A673 (cell line): ENCODE results near the gene WFDC12. TPM values are rescaled to one million over a fixed set of nuclear protein-coding genes. Genes with fewer than 3 reads are reported as not detected.

Experiments
- BruUV-seq: library from RNA; stranded (reverse); fragments of 400-500 nt; replicated peaks from 2 replicates; lab custom pipeline; 2021; lab: Mats Ljungman, UMichigan
- CTCF ChIA-PET: fragments of 300-600 bp; sonication (Branson Sonifier 250); formaldehyde crosslinking; loops from one replicate; lab custom pipeline; 2022; ENCODE audit warnings: antibody characterized with exemption; lab: Charles Lee
- POLR2A ChIA-PET: fragments of 300-600 bp; sonication (Branson Sonifier 250); formaldehyde crosslinking; loops from one replicate; lab custom pipeline; 2022; ENCODE audit warnings: antibody characterized with exemption; ENCODE audit not compliant: low non-redundant PET; lab: Charles Lee
- DNase-seq: peaks from one replicate; pipeline ENCODE4 v3.0.0-alpha.2; 2015; ENCODE audit warnings: low spot score
- H3K27ac ChIP-seq: fragments of 200-600 bp; sonication (generic); 2 replicates; pipeline ENCODE4 v1.5.1; 2016; ENCODE audit warnings: mixed run types, low read depth, mild to moderate bottlenecking, mixed read lengths, antibody characterized with exemption, low read length; ENCODE audit not compliant: poor library complexity, severe bottlenecking
- H3K27me3 ChIP-seq: fragments of 200-600 bp; sonication (generic); replicated peaks from 2 replicates; pipeline ENCODE4 v1.6.1; 2017; ENCODE audit warnings: mixed run types, low read depth, mild to moderate bottlenecking, mixed read lengths, antibody characterized with exemption, low read length; ENCODE audit not compliant: insufficient read depth, poor library complexity
- H3K36me3 ChIP-seq: fragments of 200-600 bp; sonication (generic); 2 replicates; pipeline ENCODE4 v1.6.1; 2016; ENCODE audit warnings: mixed run types, mild to moderate bottlenecking, mixed read lengths, antibody characterized with exemption, low read length; ENCODE audit not compliant: insufficient read depth, poor library complexity, severe bottlenecking
- H3K4me1 ChIP-seq: fragments of 200-600 bp; sonication (generic); 2 replicates; pipeline ENCODE4 v1.6.1; 2017; ENCODE audit warnings: mixed run types, mild to moderate bottlenecking, mixed read lengths, antibody characterized with exemption, low read length; ENCODE audit not compliant: insufficient read depth, poor library complexity, severe bottlenecking
- H3K4me3 ChIP-seq: fragments of 200-600 bp; sonication (generic); 2 replicates; pipeline ENCODE4 v1.5.1; 2016; ENCODE audit warnings: low read depth, mixed run types, mild to moderate bottlenecking, mixed read lengths, low read length; ENCODE audit not compliant: poor library complexity, severe bottlenecking
- H3K9me3 ChIP-seq: fragments of 200-600 bp; sonication (generic); 2 replicates; pipeline ENCODE4 v1.6.1; 2016; ENCODE audit warnings: mixed run types, low read depth, mild to moderate bottlenecking, mixed read lengths, antibody characterized with exemption, low read length; ENCODE audit not compliant: poor library complexity, severe bottlenecking
- EZH2 ChIP-seq: fragments of 200-600 bp; sonication (generic); IDR thresholded peaks from 2 replicates; pipeline ENCODE4 v1.6.1; 2017; ENCODE audit warnings: borderline replicate concordance, low read depth, mild to moderate bottlenecking, mixed read lengths, antibody characterized with exemption, low read length; ENCODE audit not compliant: poor library complexity, severe bottlenecking
- intact Hi-C: fragments of 100-400 bp; cut with micrococcal nuclease; formaldehyde crosslinking; loops from one replicate; pipeline ENCODE4 v1.10.0; 2022; ENCODE audit not compliant: unreplicated experiment
- total RNA-seq: library from RNA; stranded (reverse); gene quantifications from 2 replicates; pipeline ENCODE4 v1.2.3, GENCODE V29; 2021
- TF ChIP-seq, protein P1 (sequence below): fragments of 300-800, 200-600 bp; sonication (generic); conservative IDR thresholded peaks from 2 replicates; pipeline ENCODE4 v1.5.1; 2017; ENCODE audit warnings: low read depth, mild to moderate bottlenecking, antibody characterized with exemption, low read length, moderate library complexity, mixed read lengths

Gene WFDC12
- total RNA-seq, 1 experiment from 2014 or later: not detected

DNA sequence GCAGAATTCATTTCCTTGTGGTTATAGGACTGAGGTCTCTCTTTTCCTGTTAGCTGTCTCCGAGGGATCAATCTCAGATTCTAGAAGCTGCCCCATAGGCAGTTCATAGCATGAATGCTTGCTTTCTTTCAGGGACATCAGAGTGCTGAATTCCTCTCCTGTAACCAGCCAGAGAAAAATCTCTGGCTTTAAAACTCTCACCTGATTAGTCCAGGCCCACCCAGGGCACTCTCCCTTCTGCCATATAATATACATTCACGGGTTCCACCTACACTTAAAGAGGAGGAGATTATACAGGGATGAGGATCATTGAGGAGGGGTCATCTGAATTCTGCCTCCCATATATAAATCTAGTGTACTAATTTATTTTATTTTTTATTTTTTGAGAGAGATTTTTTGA lies 21.2 kb downstream of the WFDC12 start:
- intact Hi-C loops: no loop called here
- CTCF ChIA-PET: no interaction called here
- no TSS peak for BruUV-seq
- H3K27me3 ChIP-seq: no peaks in the 10 kb centered on the region
- H3K27ac ChIP-seq: no peak overlapping the region
- DNase-seq: no peak
- H3K4me3 ChIP-seq: no peak overlapping the region
- H3K4me1 ChIP-seq: no peaks in the 10 kb centered on the region
- POLR2A ChIA-PET: no interaction called here
- H3K9me3 ChIP-seq: no peaks in the 10 kb centered on the region
- H3K36me3 ChIP-seq: no peaks in the 10 kb centered on the region
- TF ChIP-seq, protein P1, sequence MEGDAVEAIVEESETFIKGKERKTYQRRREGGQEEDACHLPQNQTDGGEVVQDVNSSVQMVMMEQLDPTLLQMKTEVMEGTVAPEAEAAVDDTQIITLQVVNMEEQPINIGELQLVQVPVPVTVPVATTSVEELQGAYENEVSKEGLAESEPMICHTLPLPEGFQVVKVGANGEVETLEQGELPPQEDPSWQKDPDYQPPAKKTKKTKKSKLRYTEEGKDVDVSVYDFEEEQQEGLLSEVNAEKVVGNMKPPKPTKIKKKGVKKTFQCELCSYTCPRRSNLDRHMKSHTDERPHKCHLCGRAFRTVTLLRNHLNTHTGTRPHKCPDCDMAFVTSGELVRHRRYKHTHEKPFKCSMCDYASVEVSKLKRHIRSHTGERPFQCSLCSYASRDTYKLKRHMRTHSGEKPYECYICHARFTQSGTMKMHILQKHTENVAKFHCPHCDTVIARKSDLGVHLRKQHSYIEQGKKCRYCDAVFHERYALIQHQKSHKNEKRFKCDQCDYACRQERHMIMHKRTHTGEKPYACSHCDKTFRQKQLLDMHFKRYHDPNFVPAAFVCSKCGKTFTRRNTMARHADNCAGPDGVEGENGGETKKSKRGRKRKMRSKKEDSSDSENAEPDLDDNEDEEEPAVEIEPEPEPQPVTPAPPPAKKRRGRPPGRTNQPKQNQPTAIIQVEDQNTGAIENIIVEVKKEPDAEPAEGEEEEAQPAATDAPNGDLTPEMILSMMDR: no peak
- no peak for TF ChIP-seq EZH2

DNA sequence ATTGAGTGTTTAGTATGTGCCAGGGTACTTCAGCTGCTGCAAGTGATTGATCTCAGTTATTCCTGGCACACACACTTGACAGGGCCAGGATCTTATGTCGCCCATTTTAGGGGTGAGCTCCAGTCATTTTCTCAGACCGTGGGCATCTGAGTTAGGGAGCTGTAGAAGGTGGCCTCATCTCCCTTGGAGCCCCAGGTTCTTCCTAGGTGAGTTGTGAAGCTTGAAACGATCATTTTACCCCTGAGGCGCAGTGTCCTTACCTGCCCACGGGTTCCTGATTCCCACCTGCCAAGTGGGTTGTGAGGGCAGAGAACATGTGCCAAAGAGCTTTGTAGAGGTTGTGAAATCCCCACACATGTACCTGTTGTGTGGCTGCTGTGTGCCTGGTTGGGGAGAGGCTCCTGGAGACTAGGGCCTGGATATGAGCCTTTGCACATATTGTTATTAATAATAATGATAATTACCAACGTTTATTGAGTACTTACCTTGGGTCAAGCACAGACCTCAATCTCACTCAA lies 22.9 kb downstream of the WFDC12 start:
- H3K9me3 ChIP-seq: no peaks in the 10 kb centered on the region
- intact Hi-C loops: no loop called here
- no TSS peak for BruUV-seq
- TF ChIP-seq, protein P1: no peak
- no peak for TF ChIP-seq EZH2
- ChIA-PET POLR2A (no interaction called here), CTCF (no interaction called here)
- no peaks in the 10 kb centered on the region for H3K27me3 ChIP-seq
- H3K4me1 ChIP-seq: no peaks in the 10 kb centered on the region
- no peak overlapping the region for H3K4me3 ChIP-seq
- H3K27ac ChIP-seq: no peak overlapping the region
- DNase-seq: no peak
- H3K36me3 ChIP-seq: no peaks in the 10 kb centered on the region

DNA sequence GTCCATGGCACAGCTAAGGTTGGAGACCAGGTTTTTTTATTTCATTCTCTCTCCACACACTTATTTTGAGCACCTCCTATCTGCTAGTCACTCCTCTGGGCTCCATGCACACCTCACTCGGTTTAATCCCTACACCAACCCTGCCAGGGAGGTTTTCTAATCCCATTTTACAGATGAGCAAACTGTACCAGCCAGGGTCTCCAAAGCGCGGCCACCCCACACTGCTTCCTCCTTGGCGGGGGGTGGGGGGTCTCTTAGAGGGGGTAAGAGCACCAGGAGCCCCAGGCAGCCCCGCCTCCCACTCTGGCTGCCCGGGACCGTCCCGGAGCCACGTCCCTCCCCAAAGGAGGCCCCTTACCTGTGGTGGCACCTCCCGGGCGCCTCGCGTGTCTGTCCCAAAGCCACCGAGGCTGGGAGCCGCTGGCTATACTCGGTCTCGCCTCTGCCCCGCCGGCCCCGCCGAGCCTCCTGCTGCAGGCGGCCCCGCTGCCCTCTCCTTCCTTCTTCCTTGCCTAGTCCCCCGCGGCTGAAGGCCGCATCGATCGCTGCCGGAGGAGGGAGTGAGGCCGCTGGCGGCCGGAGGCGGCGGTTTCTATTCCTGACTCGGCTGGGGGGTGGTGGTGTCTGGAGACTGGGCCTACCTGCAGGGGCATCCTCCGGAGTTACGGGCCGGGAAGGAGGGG lies 23.6 kb downstream of the WFDC12 start, which contains the start of gene KCNS1:
Gene KCNS1, minus strand, starts transcription at position 565 of the 683 bp plus-strand sequence. CDS start 1,891 bp downstream, outside the sequence.
- TF ChIP-seq, protein P1: no peak
- TF ChIP-seq EZH2: no peak
- POLR2A ChIA-PET: no interaction called here
- Histone ChIP-seq H3K9me3 (no peaks in the 10 kb centered on the region), H3K4me1 (no peaks in the 10 kb centered on the region), H3K27ac (no peak within 1 kb of the TSS), H3K4me3 (no peak within 1 kb of the TSS), H3K36me3 (no peaks in the 10 kb centered on the region), H3K27me3 (no peaks in the 10 kb centered on the region)
- intact Hi-C loops: no loop called here
- no TSS peak for BruUV-seq
- DNase-seq: no peak
- CTCF ChIA-PET: interaction anchor here (0.6 kb wide), 1 partner anchor 17 kb away, joined by 3 read pairs; no protein-coding TSS in a partner anchor
